Measurements from ENCODE around the gene HTR3D.

Gene HTR3D

GRCh38 chr3:184031187-184031792, at the start of gene HTR3D:
HTR3D (plus strand) TSS chr3:184031742; CDS start chr3:184031742, 0 bp downstream.
- H3K27ac ChIP-seq (ENCODE audit: low read depth, low read length), result no peak within 1 kb of the TSS
- no peak within 1 kb of the TSS for H3K9ac ChIP-seq (ENCODE audit: low read length in 5 of 5)
- no peak within 1 kb of the TSS for H3K4me3 ChIP-seq (ENCODE audit: low read depth in 1 of 5, low read length in 5 of 5)
- no peaks in the 10 kb centered on the region for H3K9me3 ChIP-seq (ENCODE audit: control insufficient read depth in 5 of 5, low read length in 5 of 5)
- no peaks in the 10 kb centered on the region for H3K36me3 ChIP-seq (ENCODE audit: control insufficient read depth in 5 of 5, insufficient read depth in 5 of 5, low read length in 5 of 5)
- no peaks in the 10 kb centered on the region for H3K4me1 ChIP-seq (ENCODE audit: control insufficient read depth in 5 of 5, insufficient read depth in 5 of 5, low read length in 5 of 5)
- peaks cover 0 to 5% (median 0%) of the 10 kb centered on the region in 5 donors for H3K27me3 ChIP-seq (ENCODE audit: control insufficient read depth in 5 of 5, insufficient read depth in 4 of 5, low read length in 5 of 5)

- Histone ChIP-seq H3K4me1 (ENCODE audit: control insufficient read depth in 5 of 5, insufficient read depth in 5 of 5, low read length in 5 of 5) (no peaks in the 10 kb centered on the region), H3K4me3 (ENCODE audit: low read depth in 1 of 5, low read length in 5 of 5) (no peak overlapping the region), H3K9ac (ENCODE audit: low read length in 5 of 5) (no peak overlapping the region), H3K27me3 (ENCODE audit: control insufficient read depth in 5 of 5, insufficient read depth in 4 of 5, low read length in 5 of 5) (no peaks in the 10 kb centered on the region), H3K9me3 (ENCODE audit: control insufficient read depth in 5 of 5, low read length in 5 of 5) (no peaks in the 10 kb centered on the region), H3K36me3 (ENCODE audit: control insufficient read depth in 5 of 5, insufficient read depth in 5 of 5, low read length in 5 of 5) (peaks cover 20 to 69% (median 45%) of the 10 kb centered on the region in 5 donors), H3K27ac (ENCODE audit: low read depth, low read length) (no peak overlapping the region)
Measured at GRCh38 chr3:183981990-183982644, 49.4 kb upstream of the HTR3D start.

- Histone ChIP-seq H3K9me3 (ENCODE audit: control insufficient read depth in 5 of 5, low read length in 5 of 5) (no peaks in the 10 kb centered on the region), H3K27ac (ENCODE audit: low read depth, low read length) (no peak overlapping the region), H3K36me3 (ENCODE audit: control insufficient read depth in 5 of 5, insufficient read depth in 5 of 5, low read length in 5 of 5) (peaks cover 23 to 80% (median 56%) of the 10 kb centered on the region in 5 donors), H3K27me3 (ENCODE audit: control insufficient read depth in 5 of 5, insufficient read depth in 4 of 5, low read length in 5 of 5) (no peaks in the 10 kb centered on the region), H3K4me1 (ENCODE audit: control insufficient read depth in 5 of 5, insufficient read depth in 5 of 5, low read length in 5 of 5) (no peaks in the 10 kb centered on the region), H3K4me3 (ENCODE audit: low read depth in 1 of 5, low read length in 5 of 5) (no peak overlapping the region), H3K9ac (ENCODE audit: low read length in 5 of 5) (no peak overlapping the region)
Measured at GRCh38 chr3:183984127-183984740, 47.3 kb upstream of the HTR3D start.

GRCh38 chr3:183984749-183985729, 46.5 kb upstream of the HTR3D start:
- no peaks in the 10 kb centered on the region for H3K9me3 ChIP-seq (ENCODE audit: control insufficient read depth in 5 of 5, low read length in 5 of 5)
- no peak overlapping the region for H3K27ac ChIP-seq (ENCODE audit: low read depth, low read length)
- H3K4me3 ChIP-seq (ENCODE audit: low read depth in 1 of 5, low read length in 5 of 5), result no peak overlapping the region
- no peaks in the 10 kb centered on the region for H3K4me1 ChIP-seq (ENCODE audit: control insufficient read depth in 5 of 5, insufficient read depth in 5 of 5, low read length in 5 of 5)
- no peak overlapping the region for H3K9ac ChIP-seq (ENCODE audit: low read length in 5 of 5)
- peaks cover 23 to 81% (median 56%) of the 10 kb centered on the region in 5 donors for H3K36me3 ChIP-seq (ENCODE audit: control insufficient read depth in 5 of 5, insufficient read depth in 5 of 5, low read length in 5 of 5)
- no peaks in the 10 kb centered on the region for H3K27me3 ChIP-seq (ENCODE audit: control insufficient read depth in 5 of 5, insufficient read depth in 4 of 5, low read length in 5 of 5)

- no peaks in the 10 kb centered on the region for H3K27me3 ChIP-seq (ENCODE audit: control insufficient read depth in 5 of 5, insufficient read depth in 4 of 5, low read length in 5 of 5)
- no peak overlapping the region for H3K9ac ChIP-seq (ENCODE audit: low read length in 5 of 5)
- H3K4me3 ChIP-seq (ENCODE audit: low read depth in 1 of 5, low read length in 5 of 5), result no peak overlapping the region
- no peaks in the 10 kb centered on the region for H3K4me1 ChIP-seq (ENCODE audit: control insufficient read depth in 5 of 5, insufficient read depth in 5 of 5, low read length in 5 of 5)
- no peaks in the 10 kb centered on the region for H3K9me3 ChIP-seq (ENCODE audit: control insufficient read depth in 5 of 5, low read length in 5 of 5)
- H3K27ac ChIP-seq (ENCODE audit: low read depth, low read length), result no peak overlapping the region
- peaks cover 19 to 62% (median 48%) of the 10 kb centered on the region in 5 donors for H3K36me3 ChIP-seq (ENCODE audit: control insufficient read depth in 5 of 5, insufficient read depth in 5 of 5, low read length in 5 of 5)
Measured at GRCh38 chr3:183987000-183987600, 44.4 kb upstream of the HTR3D start.

GRCh38 chr3:183988216-183988790, 43.2 kb upstream of the HTR3D start:
- H3K27me3 ChIP-seq (ENCODE audit: control insufficient read depth in 5 of 5, insufficient read depth in 4 of 5, low read length in 5 of 5), result no peaks in the 10 kb centered on the region
- H3K9ac ChIP-seq (ENCODE audit: low read length in 5 of 5), result no peak overlapping the region
- no peak overlapping the region for H3K4me3 ChIP-seq (ENCODE audit: low read depth in 1 of 5, low read length in 5 of 5)
- no peak overlapping the region for H3K27ac ChIP-seq (ENCODE audit: low read depth, low read length)
- no peaks in the 10 kb centered on the region for H3K4me1 ChIP-seq (ENCODE audit: control insufficient read depth in 5 of 5, insufficient read depth in 5 of 5, low read length in 5 of 5)
- no peaks in the 10 kb centered on the region for H3K9me3 ChIP-seq (ENCODE audit: control insufficient read depth in 5 of 5, low read length in 5 of 5)
- H3K36me3 ChIP-seq (ENCODE audit: control insufficient read depth in 5 of 5, insufficient read depth in 5 of 5, low read length in 5 of 5), result peaks cover 19 to 50% (median 37%) of the 10 kb centered on the region in 5 donors

DNA sequence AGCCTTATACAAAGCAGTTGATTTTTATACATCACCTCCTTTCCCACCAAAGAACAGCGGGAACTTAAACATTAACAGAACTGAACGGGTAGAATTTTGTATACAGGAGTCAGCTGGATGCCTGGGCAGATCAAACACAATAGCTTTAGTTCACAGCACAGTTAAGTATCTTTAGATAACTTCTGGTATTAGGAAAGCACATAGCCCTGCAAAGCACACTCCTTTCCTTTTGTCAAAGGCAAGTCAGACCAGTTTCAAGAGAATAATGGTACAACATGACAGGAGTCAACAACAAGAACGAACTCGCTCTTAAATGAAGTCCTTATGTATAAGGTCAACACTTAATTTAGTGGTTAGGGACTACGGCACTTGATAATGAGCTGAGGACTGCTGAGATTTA, 40.1 kb upstream of the HTR3D start:
- Histone ChIP-seq H3K4me1 (ENCODE audit: control insufficient read depth in 5 of 5, insufficient read depth in 5 of 5, low read length in 5 of 5) (no peaks in the 10 kb centered on the region), H3K4me3 (ENCODE audit: low read depth in 1 of 5, low read length in 5 of 5) (no peak overlapping the region), H3K9ac (ENCODE audit: low read length in 5 of 5) (no peak overlapping the region), H3K9me3 (ENCODE audit: control insufficient read depth in 5 of 5, low read length in 5 of 5) (no peaks in the 10 kb centered on the region), H3K27me3 (ENCODE audit: control insufficient read depth in 5 of 5, insufficient read depth in 4 of 5, low read length in 5 of 5) (no peaks in the 10 kb centered on the region), H3K27ac (ENCODE audit: low read depth, low read length) (no peak overlapping the region), H3K36me3 (ENCODE audit: control insufficient read depth in 5 of 5, insufficient read depth in 5 of 5, low read length in 5 of 5) (peaks cover 8 to 28% (median 24%) of the 10 kb centered on the region in 5 donors)

- Histone ChIP-seq H3K4me1 (ENCODE audit: control insufficient read depth in 5 of 5, insufficient read depth in 5 of 5, low read length in 5 of 5) (peaks cover 4 to 29% (median 22%) of the 10 kb centered on the region in 5 donors), H3K36me3 (ENCODE audit: control insufficient read depth in 5 of 5, insufficient read depth in 5 of 5, low read length in 5 of 5) (no peaks in the 10 kb centered on the region), H3K9me3 (ENCODE audit: control insufficient read depth in 5 of 5, low read length in 5 of 5) (no peaks in the 10 kb centered on the region), H3K27me3 (ENCODE audit: control insufficient read depth in 5 of 5, insufficient read depth in 4 of 5, low read length in 5 of 5) (no peaks in the 10 kb centered on the region), H3K4me3 (ENCODE audit: low read depth in 1 of 5, low read length in 5 of 5) (no peak overlapping the region), H3K27ac (ENCODE audit: low read depth, low read length) (no peak overlapping the region), H3K9ac (ENCODE audit: low read length in 5 of 5) (no peak overlapping the region)
Measured at GRCh38 chr3:184001761-184002160, 29.8 kb upstream of the HTR3D start.

DNA sequence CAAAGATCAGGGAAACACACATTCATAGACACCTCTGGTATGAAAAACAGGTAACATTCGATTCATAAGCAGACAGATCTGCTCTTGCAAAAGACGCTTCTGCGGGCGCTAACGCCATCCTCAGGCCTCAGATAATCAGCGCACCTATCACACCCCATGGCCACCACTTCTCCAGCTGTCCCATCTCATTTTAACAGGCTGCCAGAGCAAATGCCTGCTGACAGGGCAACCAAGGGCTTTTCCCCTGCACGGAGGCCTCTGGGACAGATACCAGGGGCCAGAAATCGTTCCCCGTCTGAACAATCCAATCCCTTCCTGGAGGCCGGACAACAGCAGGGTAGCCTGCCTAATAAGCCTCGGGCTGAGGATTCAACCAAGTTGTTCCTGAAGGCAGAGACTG, 29.1 kb upstream of the HTR3D start:
- Histone ChIP-seq H3K4me1 (ENCODE audit: control insufficient read depth in 5 of 5, insufficient read depth in 5 of 5, low read length in 5 of 5) (peaks cover 4 to 29% (median 25%) of the 10 kb centered on the region in 5 donors), H3K4me3 (ENCODE audit: low read depth in 1 of 5, low read length in 5 of 5) (no peak overlapping the region), H3K36me3 (ENCODE audit: control insufficient read depth in 5 of 5, insufficient read depth in 5 of 5, low read length in 5 of 5) (no peaks in the 10 kb centered on the region), H3K9me3 (ENCODE audit: control insufficient read depth in 5 of 5, low read length in 5 of 5) (no peaks in the 10 kb centered on the region), H3K9ac (ENCODE audit: low read length in 5 of 5) (no peak overlapping the region), H3K27ac (ENCODE audit: low read depth, low read length) (no peak overlapping the region), H3K27me3 (ENCODE audit: control insufficient read depth in 5 of 5, insufficient read depth in 4 of 5, low read length in 5 of 5) (no peaks in the 10 kb centered on the region)
